SU-DHL-6 (cell line): ENCODE results near the gene FOLR1.

Experiments
- H2AFZ ChIP-seq: fragments of 200-600 bp; sonication (generic); 2 replicates; pipeline ENCODE4 v1.6.1; 2014; ENCODE audit warnings: low read depth, mild to moderate bottlenecking, moderate library complexity, mixed read lengths, antibody characterized with exemption, low read length; ENCODE audit not compliant: severe bottlenecking
- H3F3A ChIP-seq: fragments of 200-600 bp; shearing (Covaris generic); 2 replicates; pipeline ENCODE4 v1.6.0; 2016; ENCODE audit warnings: antibody characterized with exemption, mild to moderate bottlenecking; ENCODE audit not compliant: insufficient read depth
- H3K27ac ChIP-seq: fragments of 200-600 bp; sonication (generic); 2 replicates; pipeline ENCODE4 v1.5.1; 2016; ENCODE audit warnings: low read depth, mild to moderate bottlenecking, low read length, moderate library complexity, mixed read lengths
- H3K27me3 ChIP-seq: fragments of 200-600 bp; sonication (generic), shearing (Covaris generic); 2 replicates; pipeline ENCODE4 v1.6.0; 2014; ENCODE audit warnings: mild to moderate bottlenecking, low read length
- H3K36me3 ChIP-seq: fragments of 200-600 bp; sonication (generic); 2 replicates; pipeline ENCODE4 v1.6.1; 2014; ENCODE audit warnings: mild to moderate bottlenecking, low read length, mixed read lengths
- H3K4me2 ChIP-seq: fragments of 300-600, 200-600 bp; shearing (Covaris generic), sonication (generic); 2 replicates; pipeline ENCODE4 v1.6.0; 2014; ENCODE audit warnings: low read length, low read depth, mild to moderate bottlenecking; ENCODE audit not compliant: poor library complexity, severe bottlenecking
- H3K4me3 ChIP-seq: fragments of 200-600 bp; sonication (generic); 2 replicates; pipeline ENCODE4 v1.5.1; 2014; ENCODE audit warnings: antibody characterized with exemption, low read length, mild to moderate bottlenecking, mixed read lengths; ENCODE audit not compliant: insufficient read depth, poor library complexity, severe bottlenecking
- H3K79me2 ChIP-seq: fragments of 200-600 bp; sonication (generic); 2 replicates; pipeline ENCODE4 v1.6.1; 2014; ENCODE audit warnings: mild to moderate bottlenecking, low read length, moderate library complexity; ENCODE audit not compliant: insufficient read depth
- H3K9ac ChIP-seq: fragments of 200-600 bp; sonication (generic); 2 replicates; pipeline ENCODE4 v1.7.0; 2014; ENCODE audit warnings: mild to moderate bottlenecking, low read length
- H3K9me2 ChIP-seq: fragments of 200-600 bp; sonication (generic); replicated peaks from 2 replicates; pipeline ENCODE4 v1.6.1; 2014; ENCODE audit warnings: low read length; ENCODE audit not compliant: insufficient read depth
- H3K9me3 ChIP-seq: fragments of 200-600 bp; sonication (generic); 2 replicates; pipeline ENCODE4 v1.6.1; 2014; ENCODE audit warnings: low read length, mixed read lengths; ENCODE audit not compliant: insufficient read depth
- H4K20me1 ChIP-seq: fragments of 200-600 bp; sonication (generic); 2 replicates; pipeline ENCODE4 v1.6.1; 2014; ENCODE audit warnings: low read depth, mild to moderate bottlenecking, antibody characterized with exemption, low read length, moderate library complexity, mixed read lengths
- EZH2phosphoT487 ChIP-seq: fragments of 200-600 bp; sonication (generic), shearing (Covaris generic); conservative IDR thresholded peaks from 2 replicates; pipeline ENCODE4 v1.6.1; 2018; ENCODE audit warnings: mild to moderate bottlenecking, antibody characterized with exemption, low read length, moderate library complexity, mixed read lengths
- TF ChIP-seq, protein P1 (sequence below): fragments of 200-600 bp; sonication (generic); IDR thresholded peaks from one replicate; pipeline ENCODE4 v1.5.1; 2017; ENCODE audit warnings: antibody characterized with exemption, mild to moderate bottlenecking, low read length, moderate library complexity; ENCODE audit not compliant: insufficient read depth, poor library complexity, severe bottlenecking

Gene FOLR1

GRCh38 chr11:72234514-72234830 is 42.5 kb downstream of the FOLR1 start:
- no peak overlapping the region for H3K4me2 ChIP-seq
- TF ChIP-seq, protein P1, sequence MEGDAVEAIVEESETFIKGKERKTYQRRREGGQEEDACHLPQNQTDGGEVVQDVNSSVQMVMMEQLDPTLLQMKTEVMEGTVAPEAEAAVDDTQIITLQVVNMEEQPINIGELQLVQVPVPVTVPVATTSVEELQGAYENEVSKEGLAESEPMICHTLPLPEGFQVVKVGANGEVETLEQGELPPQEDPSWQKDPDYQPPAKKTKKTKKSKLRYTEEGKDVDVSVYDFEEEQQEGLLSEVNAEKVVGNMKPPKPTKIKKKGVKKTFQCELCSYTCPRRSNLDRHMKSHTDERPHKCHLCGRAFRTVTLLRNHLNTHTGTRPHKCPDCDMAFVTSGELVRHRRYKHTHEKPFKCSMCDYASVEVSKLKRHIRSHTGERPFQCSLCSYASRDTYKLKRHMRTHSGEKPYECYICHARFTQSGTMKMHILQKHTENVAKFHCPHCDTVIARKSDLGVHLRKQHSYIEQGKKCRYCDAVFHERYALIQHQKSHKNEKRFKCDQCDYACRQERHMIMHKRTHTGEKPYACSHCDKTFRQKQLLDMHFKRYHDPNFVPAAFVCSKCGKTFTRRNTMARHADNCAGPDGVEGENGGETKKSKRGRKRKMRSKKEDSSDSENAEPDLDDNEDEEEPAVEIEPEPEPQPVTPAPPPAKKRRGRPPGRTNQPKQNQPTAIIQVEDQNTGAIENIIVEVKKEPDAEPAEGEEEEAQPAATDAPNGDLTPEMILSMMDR = no peak
- no peak for TF ChIP-seq EZH2phosphoT487
- H3K36me3 ChIP-seq = peaks cover 4% of the 10 kb centered on the region; the same call in 1 of the 2 replicates
- H3K9ac ChIP-seq = no peak overlapping the region
- H3K27me3 ChIP-seq = no peaks in the 10 kb centered on the region
- no peak overlapping the region for H2AFZ ChIP-seq
- peaks cover 6% of the 10 kb centered on the region for H3F3A ChIP-seq
- no peaks in the 10 kb centered on the region for H3K79me2 ChIP-seq
- H3K9me3 ChIP-seq = no peaks in the 10 kb centered on the region
- H3K9me2 ChIP-seq = no peaks in the 10 kb centered on the region
- no peaks in the 10 kb centered on the region for H4K20me1 ChIP-seq
- H3K4me3 ChIP-seq = no peak overlapping the region
- H3K27ac ChIP-seq = no peak overlapping the region

DNA sequence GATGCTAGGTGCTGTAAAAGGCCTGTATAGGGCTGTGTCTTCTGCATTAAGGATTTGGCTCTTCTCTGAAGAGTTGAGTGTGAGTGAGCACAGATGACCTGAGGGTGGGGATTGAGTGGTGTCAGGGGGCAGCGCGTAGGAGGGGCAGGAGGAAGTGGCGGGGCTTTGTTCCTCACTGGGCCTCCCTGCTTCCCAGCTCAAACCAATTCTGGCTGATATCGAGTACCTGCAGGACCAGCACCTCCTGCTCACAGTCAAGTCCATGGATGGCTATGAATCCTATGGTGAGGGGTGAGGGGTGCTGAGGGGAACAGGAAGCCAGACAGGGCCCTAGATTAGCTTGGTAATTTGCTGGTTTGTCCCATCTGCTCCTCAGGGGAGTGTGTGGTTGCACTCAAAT is 43.0 kb downstream of the FOLR1 start:
- H3K4me3 ChIP-seq = no peak overlapping the region
- TF ChIP-seq, protein P1 = no peak
- no peak for TF ChIP-seq EZH2phosphoT487
- no peaks in the 10 kb centered on the region for H3K27me3 ChIP-seq
- no peak overlapping the region for H2AFZ ChIP-seq
- no peaks in the 10 kb centered on the region for H3K9me3 ChIP-seq
- H3F3A ChIP-seq = peaks cover 6% of the 10 kb centered on the region
- no peaks in the 10 kb centered on the region for H3K79me2 ChIP-seq
- no peaks in the 10 kb centered on the region for H3K9me2 ChIP-seq
- H4K20me1 ChIP-seq = no peaks in the 10 kb centered on the region
- H3K4me2 ChIP-seq = no peak overlapping the region
- H3K36me3 ChIP-seq = peaks cover 4% of the 10 kb centered on the region; the same call in 1 of the 2 replicates
- no peak overlapping the region for H3K27ac ChIP-seq
- H3K9ac ChIP-seq = no peak overlapping the region

DNA sequence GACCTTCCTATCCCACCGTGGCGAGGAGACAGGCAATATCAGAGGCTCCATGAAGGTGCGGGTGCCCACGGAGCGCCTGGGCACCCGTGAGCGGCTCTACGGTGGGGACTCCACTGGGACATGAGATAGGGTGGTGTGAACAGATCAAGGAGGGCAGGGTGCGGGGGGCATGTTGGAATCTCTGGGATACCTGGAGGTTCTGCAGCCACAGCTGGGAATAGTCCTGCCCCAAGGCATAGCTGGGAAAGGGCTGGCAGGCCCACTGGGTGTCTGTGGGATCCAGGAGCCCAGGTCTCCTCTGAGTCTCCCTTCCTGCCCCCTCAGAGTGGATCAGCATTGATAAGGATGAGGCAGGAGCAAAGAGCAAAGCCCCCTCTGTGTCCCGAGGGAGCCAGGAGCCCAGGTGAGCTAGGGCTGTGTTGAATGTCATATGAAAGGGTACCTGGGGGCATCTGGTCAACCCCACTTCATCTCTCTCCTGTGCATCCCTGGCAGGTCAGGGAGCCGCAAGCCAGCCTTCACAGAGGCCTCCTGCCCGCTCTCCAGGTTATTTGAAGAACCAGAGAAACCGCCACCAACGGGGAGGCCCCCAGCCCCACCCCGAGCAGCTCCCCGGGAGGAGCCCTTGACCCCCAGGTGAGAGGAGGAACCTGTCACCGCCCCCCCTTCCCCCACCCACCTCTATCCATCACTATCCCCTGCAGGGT is 43.6 kb downstream of the FOLR1 start:
- H3K9me2 ChIP-seq = no peaks in the 10 kb centered on the region
- H3K36me3 ChIP-seq = peaks cover 4% of the 10 kb centered on the region; the same call in 1 of the 2 replicates
- H3K9me3 ChIP-seq = no peaks in the 10 kb centered on the region
- H3F3A ChIP-seq = peaks cover 6% of the 10 kb centered on the region
- H2AFZ ChIP-seq = no peak overlapping the region
- no peak overlapping the region for H3K4me3 ChIP-seq
- no peak overlapping the region for H3K27ac ChIP-seq
- H3K79me2 ChIP-seq = no peaks in the 10 kb centered on the region
- H4K20me1 ChIP-seq = no peaks in the 10 kb centered on the region
- no peak overlapping the region for H3K4me2 ChIP-seq
- no peaks in the 10 kb centered on the region for H3K27me3 ChIP-seq
- TF ChIP-seq EZH2phosphoT487 = no peak
- TF ChIP-seq, protein P1 = no peak
- no peak overlapping the region for H3K9ac ChIP-seq
